ENCODE measurements around the gene HSBP1. TPM values are rescaled to one million over a fixed set of nuclear protein-coding genes. Genes with fewer than 3 reads are reported as not detected.

HSBP1 gene
- total RNA-seq (10 to 100 TPM; 84.5 to 89.4 TPM), polyA plus RNA-seq (28.5 TPM)

DNA sequence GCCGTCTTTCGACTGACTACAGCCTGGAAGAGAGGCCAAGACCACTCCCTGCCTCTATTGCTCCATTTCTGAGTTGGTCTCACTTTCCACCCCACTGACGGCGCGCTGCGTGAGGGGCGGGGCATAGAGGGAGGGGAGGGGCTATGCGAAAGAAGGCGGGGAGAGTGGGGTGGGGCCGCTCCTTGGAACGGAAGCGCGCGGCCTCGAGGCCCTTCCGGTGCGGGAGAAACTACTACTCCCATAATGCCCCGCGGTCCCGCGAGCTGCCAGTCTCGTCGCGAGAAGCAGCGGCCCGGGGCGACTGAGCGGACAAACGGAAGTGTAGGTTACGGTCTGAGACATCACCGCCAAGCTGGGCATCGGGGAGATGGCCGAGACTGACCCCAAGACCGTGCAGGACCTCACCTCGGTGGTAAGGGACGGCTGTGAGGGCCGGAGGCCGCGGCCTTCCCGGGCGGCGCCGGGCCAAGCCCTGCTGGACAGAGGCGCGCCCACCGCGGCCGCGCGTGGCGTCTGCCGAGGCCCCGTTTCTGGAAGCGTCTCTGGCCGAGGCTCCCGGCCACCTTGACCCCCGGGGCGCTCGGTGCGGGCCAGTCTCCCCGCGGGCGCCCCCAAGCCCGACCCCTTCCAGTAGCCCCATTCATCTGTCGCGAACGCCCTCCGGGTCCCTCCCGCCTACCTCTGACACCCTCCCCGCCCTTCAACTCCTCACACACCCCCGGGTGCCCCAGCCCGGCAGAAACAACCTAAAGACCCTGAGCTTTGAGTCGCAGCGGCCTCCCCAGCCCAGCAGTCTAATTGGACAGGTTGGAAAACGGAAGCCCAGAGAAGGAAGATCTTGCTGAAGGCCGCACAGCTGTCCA, at the start of gene HSBP1:
Gene HSBP1, plus strand, starts transcription at position 269 of the 863 bp plus-strand sequence. Its CDS starts 99 bp downstream, at position 368.
- H3K27ac Mint-ChIP-seq = peak within 1 kb of the TSS; percentile 83 to 98 (median 96)
- peaks cover 0 to 45% (median 15%) of the 10 kb centered on the region in 3 donors for H3K36me3 Mint-ChIP-seq

DNA sequence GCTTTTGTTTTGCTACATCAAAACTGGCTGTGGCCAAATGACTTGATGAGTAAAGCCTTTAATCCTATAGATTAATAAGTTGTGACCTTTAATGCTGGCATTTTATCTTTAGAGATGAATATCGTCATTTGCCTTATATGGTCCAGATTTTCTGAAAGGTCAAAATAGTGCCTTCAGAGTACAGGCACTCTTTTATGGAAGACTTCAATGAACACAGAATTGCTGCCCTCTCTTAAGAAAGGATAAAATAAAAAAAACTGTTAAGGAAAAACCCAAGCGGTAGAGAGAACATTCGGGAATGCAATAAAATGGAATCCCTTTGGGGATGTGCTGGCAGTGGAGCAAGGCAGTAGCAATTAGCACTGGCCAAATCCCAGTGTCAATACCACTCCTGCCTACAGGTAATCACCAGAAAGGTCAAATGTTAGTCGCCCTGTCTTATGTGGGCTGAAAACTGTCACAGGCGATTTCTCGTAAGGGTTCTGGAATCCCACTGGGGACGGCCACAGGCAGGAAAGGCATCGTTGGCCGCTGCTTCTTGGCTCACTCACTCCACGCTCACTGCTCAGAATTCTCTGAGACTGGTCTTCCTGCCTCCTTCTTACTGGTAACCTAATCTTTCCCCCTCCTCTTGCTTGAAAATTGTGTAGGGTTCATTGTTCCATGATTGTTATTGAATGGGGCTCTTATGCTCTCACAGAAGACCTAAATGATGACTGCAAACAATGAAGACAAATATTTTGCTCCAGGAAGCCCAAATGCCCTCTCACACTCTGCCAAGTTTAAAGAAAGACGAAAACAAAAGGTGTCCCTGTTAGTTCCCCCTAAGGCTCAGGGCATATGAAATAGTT, 45.4 kb upstream of the HSBP1 start:
- Histone ChIP-seq H3K27me3 (ENCODE audit: insufficient read depth, low read length, poor library complexity, severe bottlenecking) (no peaks in the 10 kb centered on the region), H3K27ac (ENCODE audit: low read depth, low read length) (no peak overlapping the region), H3K4me1 (ENCODE audit: insufficient read depth, low read length) (no peaks in the 10 kb centered on the region), H3K36me3 (ENCODE audit: insufficient read depth, low read length) (no peaks in the 10 kb centered on the region), H3K4me3 (ENCODE audit: low read length) (no peak overlapping the region), H3K9me3 (ENCODE audit: low read length) (no peaks in the 10 kb centered on the region)
- ChIA-PET POLR2A (no interaction called here), CTCF (no interaction called here)
- H3K4me1 Mint-ChIP-seq = no peaks in the 10 kb centered on the region
- no peak overlapping the region for H3K4me3 Mint-ChIP-seq
- no peaks in the 10 kb centered on the region for H3K36me3 Mint-ChIP-seq
- no peak for DNase-seq
- H3K27me3 Mint-ChIP-seq = peaks cover 0 to 3% of the 10 kb centered on the region in 2 donors
- no peak overlapping the region for H3K27ac Mint-ChIP-seq
- H3K9me3 Mint-ChIP-seq = peaks cover 0 to 3% (median 0%) of the 10 kb centered on the region in 5 donors

More for the DNA sequence above, at the start of gene HSBP1:
- no peaks in the 10 kb centered on the region for H3K9me3 ChIP-seq (ENCODE audit: low read length)
- peaks cover 24% of the 10 kb centered on the region for H3K4me1 ChIP-seq (ENCODE audit: insufficient read depth, low read length)
- ChIA-PET CTCF (no interaction called here), POLR2A (no interaction called here)
- peaks cover 5% of the 10 kb centered on the region for H3K36me3 ChIP-seq (ENCODE audit: insufficient read depth, low read length)
- Mint-ChIP-seq H3K9me3 (no peaks in the 10 kb centered on the region), H3K4me3 (peak within 1 kb of the TSS; percentile 96 to 99 (median 98)), H3K4me1 (peaks cover 37 to 52% (median 47%) of the 10 kb centered on the region in 3 donors), H3K27me3 (peaks cover 0 to 1% of the 10 kb centered on the region in 2 donors)
- peak; percentile 87 to 94 (median 90) for DNase-seq
- peak within 1 kb of the TSS; percentile 85 for H3K27ac ChIP-seq (ENCODE audit: low read depth, low read length)
- peak within 1 kb of the TSS; percentile 74 for H3K4me3 ChIP-seq (ENCODE audit: low read length)
- H3K27me3 ChIP-seq (ENCODE audit: insufficient read depth, low read length, poor library complexity, severe bottlenecking) = no peaks in the 10 kb centered on the region

DNA sequence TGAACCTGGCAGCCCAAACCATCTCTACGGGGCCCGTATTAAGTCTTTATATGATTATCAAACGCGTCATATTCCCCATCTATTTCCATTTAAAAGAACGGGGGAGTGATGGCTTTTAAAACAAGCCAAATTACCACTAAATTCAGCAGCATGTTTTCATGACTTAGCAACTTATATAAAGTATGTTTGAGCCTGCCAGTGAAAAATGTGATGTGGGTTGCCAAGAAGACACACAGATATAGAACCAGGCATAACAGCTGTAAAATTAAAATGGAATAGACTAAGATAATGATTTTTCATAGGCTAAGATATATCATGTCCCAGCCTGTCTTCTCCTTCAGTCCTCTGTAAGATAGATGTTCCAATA, 44.8 kb upstream of the HSBP1 start:
- CTCF ChIA-PET = no interaction called here

DNA sequence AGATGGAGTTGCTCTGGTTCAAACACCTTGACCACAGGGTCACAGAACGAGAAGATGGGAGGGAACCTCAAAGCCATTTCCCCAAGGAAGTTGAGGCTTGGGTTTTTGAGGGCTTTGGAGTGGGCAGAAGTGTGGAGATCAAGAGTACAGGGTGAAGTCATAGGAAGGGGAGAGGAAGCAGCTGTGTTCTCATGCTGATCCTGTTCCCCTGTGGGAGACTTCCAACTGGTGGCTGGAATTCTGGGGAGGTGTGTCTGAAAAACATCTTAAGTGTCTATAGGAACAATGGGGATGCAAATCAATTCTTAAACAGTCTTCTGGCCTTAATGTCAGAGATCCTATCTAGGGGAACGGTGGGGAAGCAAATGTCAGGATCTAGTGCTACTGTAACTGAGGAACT, 38.8 kb upstream of the HSBP1 start:
- no peak overlapping the region for H3K4me3 ChIP-seq (ENCODE audit: low read length)
- H3K9me3 ChIP-seq (ENCODE audit: low read length) = no peaks in the 10 kb centered on the region
- POLR2A ChIA-PET = no interaction called here
- H3K9me3 Mint-ChIP-seq = no peaks in the 10 kb centered on the region
- no peak overlapping the region for H3K27ac ChIP-seq (ENCODE audit: low read depth, low read length)
- no peaks in the 10 kb centered on the region for H3K36me3 Mint-ChIP-seq
- H3K4me1 Mint-ChIP-seq = no peaks in the 10 kb centered on the region
- no peak overlapping the region for H3K27ac Mint-ChIP-seq
- CTCF ChIA-PET = no interaction called here
- DNase-seq = no peak
- H3K27me3 ChIP-seq (ENCODE audit: insufficient read depth, low read length, poor library complexity, severe bottlenecking) = no peaks in the 10 kb centered on the region
- H3K36me3 ChIP-seq (ENCODE audit: insufficient read depth, low read length) = no peaks in the 10 kb centered on the region
- H3K4me3 Mint-ChIP-seq = no peak overlapping the region
- H3K4me1 ChIP-seq (ENCODE audit: insufficient read depth, low read length) = no peaks in the 10 kb centered on the region
- peaks cover 4 to 12% of the 10 kb centered on the region in 2 donors for H3K27me3 Mint-ChIP-seq

More for the DNA sequence above, 44.8 kb upstream of the HSBP1 start:
- H3K4me3 ChIP-seq (ENCODE audit: low read length) = no peak overlapping the region
- H3K9me3 ChIP-seq (ENCODE audit: low read length) = no peaks in the 10 kb centered on the region
- no peak overlapping the region for H3K4me3 Mint-ChIP-seq
- no peaks in the 10 kb centered on the region for H3K27me3 ChIP-seq (ENCODE audit: insufficient read depth, low read length, poor library complexity, severe bottlenecking)
- H3K9me3 Mint-ChIP-seq = peaks cover 0 to 3% (median 0%) of the 10 kb centered on the region in 5 donors
- H3K4me1 Mint-ChIP-seq = no peaks in the 10 kb centered on the region
- DNase-seq = no peak
- POLR2A ChIA-PET = no interaction called here
- H3K36me3 Mint-ChIP-seq = no peaks in the 10 kb centered on the region
- no peaks in the 10 kb centered on the region for H3K4me1 ChIP-seq (ENCODE audit: insufficient read depth, low read length)
- no peak overlapping the region for H3K27ac Mint-ChIP-seq
- no peaks in the 10 kb centered on the region for H3K36me3 ChIP-seq (ENCODE audit: insufficient read depth, low read length)
- no peak overlapping the region for H3K27ac ChIP-seq (ENCODE audit: low read depth, low read length)
- peaks cover 0 to 3% of the 10 kb centered on the region in 2 donors for H3K27me3 Mint-ChIP-seq

DNA sequence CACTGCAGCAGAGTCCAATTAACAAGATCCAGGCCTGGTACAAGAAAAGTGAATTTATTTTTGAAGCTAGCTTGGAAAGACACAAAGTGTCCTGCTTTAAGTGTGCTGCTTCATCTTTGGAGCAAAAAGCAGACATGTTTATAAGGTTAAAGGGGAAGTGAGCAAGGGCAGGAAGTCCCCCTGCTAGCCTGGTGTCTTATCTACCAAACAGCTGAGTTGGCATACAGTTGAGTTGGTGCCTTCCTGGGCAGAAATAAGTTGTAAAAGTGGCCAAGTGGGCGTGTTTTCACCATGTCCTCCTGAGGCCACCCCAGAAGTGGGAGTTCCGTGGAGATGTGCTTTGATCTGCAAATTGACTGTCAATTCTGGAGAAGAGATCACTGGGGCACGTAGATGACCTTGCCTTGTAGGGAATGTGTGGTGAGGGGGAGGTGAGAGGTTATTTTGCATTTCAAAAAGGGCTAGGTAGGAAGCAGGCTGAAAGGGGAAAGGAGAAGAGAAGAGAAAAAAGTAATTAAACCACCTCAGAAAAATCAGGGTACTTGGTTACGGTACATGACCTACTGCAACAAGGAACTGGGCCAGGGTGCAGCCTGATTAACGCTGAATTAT, 38.3 kb upstream of the HSBP1 start:
- no peak for DNase-seq
- no peaks in the 10 kb centered on the region for H3K36me3 Mint-ChIP-seq
- CTCF ChIA-PET = no interaction called here
- Histone ChIP-seq H3K4me1 (ENCODE audit: insufficient read depth, low read length) (no peaks in the 10 kb centered on the region), H3K4me3 (ENCODE audit: low read length) (no peak overlapping the region), H3K36me3 (ENCODE audit: insufficient read depth, low read length) (no peaks in the 10 kb centered on the region), H3K27ac (ENCODE audit: low read depth, low read length) (no peak overlapping the region), H3K27me3 (ENCODE audit: insufficient read depth, low read length, poor library complexity, severe bottlenecking) (no peaks in the 10 kb centered on the region), H3K9me3 (ENCODE audit: low read length) (no peaks in the 10 kb centered on the region)
- H3K27me3 Mint-ChIP-seq = peaks cover 4 to 12% of the 10 kb centered on the region in 2 donors
- H3K4me3 Mint-ChIP-seq = no peak overlapping the region
- H3K4me1 Mint-ChIP-seq = no peaks in the 10 kb centered on the region
- POLR2A ChIA-PET = no interaction called here
- no peaks in the 10 kb centered on the region for H3K9me3 Mint-ChIP-seq
- H3K27ac Mint-ChIP-seq = no peak overlapping the region

DNA sequence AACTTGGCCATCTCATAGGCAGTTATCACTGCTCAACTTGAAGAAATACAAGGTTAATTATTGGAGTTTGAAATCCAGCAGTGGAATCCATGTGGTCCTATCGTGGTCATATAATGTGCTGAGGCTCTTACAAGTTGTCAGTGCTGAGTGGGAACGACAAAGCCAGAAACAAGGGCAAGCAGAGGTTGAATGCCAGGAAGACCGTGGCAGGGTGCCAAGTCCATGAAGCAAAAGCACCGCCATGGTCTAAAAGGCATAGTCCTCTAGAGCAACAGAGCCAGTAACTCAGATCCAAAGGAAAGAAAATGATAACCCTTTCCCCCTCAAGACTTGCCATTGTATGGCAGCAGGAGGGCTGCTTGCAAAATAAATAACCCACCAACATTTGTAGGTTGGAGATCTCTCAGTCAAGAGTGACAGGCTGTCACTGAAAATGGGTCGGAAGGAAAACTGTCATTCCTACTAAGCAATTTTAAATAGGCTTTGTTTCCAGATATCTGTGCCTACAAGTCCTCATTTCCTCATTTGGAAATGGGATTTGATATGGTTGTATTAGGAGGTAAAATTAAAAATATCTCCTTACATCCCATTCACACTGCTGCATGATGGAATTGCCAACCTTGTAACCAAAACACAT, 36.4 kb upstream of the HSBP1 start:
- ChIA-PET POLR2A (no interaction called here), CTCF (no interaction called here)
- H3K27ac Mint-ChIP-seq = no peak overlapping the region
- H3K27me3 Mint-ChIP-seq = peaks cover 4 to 20% of the 10 kb centered on the region in 2 donors
- H3K9me3 Mint-ChIP-seq = no peaks in the 10 kb centered on the region
- H3K4me1 Mint-ChIP-seq = no peaks in the 10 kb centered on the region
- no peak for DNase-seq
- H3K36me3 ChIP-seq (ENCODE audit: insufficient read depth, low read length) = no peaks in the 10 kb centered on the region
- H3K27ac ChIP-seq (ENCODE audit: low read depth, low read length) = no peak overlapping the region
- H3K4me1 ChIP-seq (ENCODE audit: insufficient read depth, low read length) = no peaks in the 10 kb centered on the region
- no peak overlapping the region for H3K4me3 Mint-ChIP-seq
- no peaks in the 10 kb centered on the region for H3K36me3 Mint-ChIP-seq
- no peaks in the 10 kb centered on the region for H3K9me3 ChIP-seq (ENCODE audit: low read length)
- H3K4me3 ChIP-seq (ENCODE audit: low read length) = no peak overlapping the region
- no peaks in the 10 kb centered on the region for H3K27me3 ChIP-seq (ENCODE audit: insufficient read depth, low read length, poor library complexity, severe bottlenecking)

DNA sequence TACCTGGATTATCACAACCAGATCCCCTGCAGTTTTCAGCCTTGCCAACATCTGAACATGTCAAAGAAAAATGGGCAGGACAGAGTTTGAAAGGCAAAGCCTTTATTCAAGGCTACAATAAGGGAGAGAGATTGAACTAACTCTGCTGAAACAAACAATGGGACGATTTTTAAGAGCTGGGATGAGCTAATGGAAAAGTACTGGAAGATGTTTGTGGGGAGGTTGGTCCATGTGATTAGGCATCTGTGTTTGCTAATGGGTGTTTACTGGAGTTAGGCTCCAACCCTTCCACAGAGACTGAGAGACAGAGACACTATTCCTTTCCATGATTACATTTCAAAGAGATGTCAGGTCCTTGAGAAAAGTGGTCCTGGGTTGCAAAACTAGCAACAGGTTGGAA, 35.0 kb upstream of the HSBP1 start:
- no peaks in the 10 kb centered on the region for H3K9me3 Mint-ChIP-seq
- no peaks in the 10 kb centered on the region for H3K4me1 Mint-ChIP-seq
- Histone ChIP-seq H3K4me3 (ENCODE audit: low read length) (no peak overlapping the region), H3K9me3 (ENCODE audit: low read length) (no peaks in the 10 kb centered on the region), H3K4me1 (ENCODE audit: insufficient read depth, low read length) (no peaks in the 10 kb centered on the region), H3K27me3 (ENCODE audit: insufficient read depth, low read length, poor library complexity, severe bottlenecking) (no peaks in the 10 kb centered on the region), H3K36me3 (ENCODE audit: insufficient read depth, low read length) (no peaks in the 10 kb centered on the region), H3K27ac (ENCODE audit: low read depth, low read length) (no peak overlapping the region)
- H3K27me3 Mint-ChIP-seq = peaks cover 3 to 22% of the 10 kb centered on the region in 2 donors
- no peak overlapping the region for H3K4me3 Mint-ChIP-seq
- H3K36me3 Mint-ChIP-seq = no peaks in the 10 kb centered on the region
- DNase-seq = no peak
- no peak overlapping the region for H3K27ac Mint-ChIP-seq
- ChIA-PET CTCF (no interaction called here), POLR2A (no interaction called here)
